ENCODE data around the gene LEUTX. TPM values are rescaled to one million over a fixed set of nuclear protein-coding genes. Genes with fewer than 3 reads are reported as not detected.
A peak's percentile ranks its signal among the peaks of the same experiment; 100 is the strongest.

The LEUTX gene
- total and polyA plus RNA-seq, 2 donors (not counting 1 experiment from before 2014, with no cell fraction given): not detected

DNA sequence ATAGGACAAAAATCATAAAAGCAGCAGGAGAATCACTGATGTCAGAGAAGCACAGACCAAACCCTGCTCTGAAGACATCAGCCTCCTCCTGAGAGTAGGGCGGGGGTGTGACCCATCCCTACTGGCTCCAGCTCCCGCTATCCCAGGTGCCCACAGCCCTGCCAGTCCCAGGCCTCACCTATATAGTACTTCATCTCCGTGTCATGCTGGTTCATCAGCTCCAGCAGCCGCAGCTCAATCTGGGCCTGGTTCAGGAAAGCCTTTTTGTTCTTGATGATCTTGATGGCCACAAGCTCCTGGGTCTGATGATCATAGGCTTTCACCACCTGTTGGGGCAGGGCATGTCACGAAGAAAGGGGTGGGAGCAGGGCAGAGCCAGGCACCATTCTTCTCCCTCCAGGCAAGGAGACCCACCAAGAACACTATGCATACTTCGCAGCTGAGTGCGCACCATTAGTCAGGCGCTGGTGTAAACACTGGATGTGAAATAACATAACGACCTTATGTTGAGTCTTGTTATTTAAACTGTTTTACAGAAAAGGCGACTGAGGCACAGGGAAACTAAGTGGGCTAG lies 51.1 kb downstream of the LEUTX start:
- H3K4me3 Mint-ChIP-seq: no peak overlapping the region
- Histone ChIP-seq H3K4me1 (ENCODE audit: control insufficient read depth in 2 of 2, insufficient read depth in 2 of 2, low read length in 2 of 2) (peaks cover 19 to 42% of the 10 kb centered on the region in 2 donors), H4K20me1 (ENCODE audit: control insufficient read depth, insufficient read depth, low read length, poor library complexity, severe bottlenecking) (peaks cover 38% of the 10 kb centered on the region), H3K27me3 (replicated peaks in 1 of 4; ENCODE audit: control extremely low read depth in 1 of 4, control insufficient read depth in 3 of 4, insufficient read depth in 4 of 4, low read length in 3 of 4) (no peaks in the 10 kb centered on the region), H3K9me3 (ENCODE audit: control extremely low read depth in 1 of 3, control insufficient read depth in 2 of 3, insufficient read depth in 1 of 3, low read length in 2 of 3) (no peaks in the 10 kb centered on the region), H3K36me3 (replicated peaks in 1 of 2; ENCODE audit: control extremely low read depth in 1 of 2, control insufficient read depth in 1 of 2, extremely low read depth in 1 of 2, insufficient read depth in 2 of 2, low read length in 1 of 2) (peaks cover 0 to 62% of the 10 kb centered on the region in 2 experiments), H3K4me2 (replicated peaks; ENCODE audit: low read depth, low read length, poor library complexity, severe bottlenecking) (no peak overlapping the region), H3K4me3 (ENCODE audit: control extremely low read depth in 1 of 5, extremely low read depth in 1 of 5, insufficient read depth in 1 of 5, low read depth in 2 of 5, low read length in 4 of 5) (no peak overlapping the region), H2AFZ (ENCODE audit: insufficient read depth, low read depth, low read length, poor library complexity, severe bottlenecking) (no peak overlapping the region), H3K79me2 (ENCODE audit: control insufficient read depth, insufficient read depth, low read length) (peaks cover 36% of the 10 kb centered on the region), H3K27ac (ENCODE audit: low read length in 2 of 2) (no peak overlapping the region), H3K9ac (ENCODE audit: low read length) (no peak overlapping the region)
- ATAC-seq (ENCODE audit: low read depth) (no peak), DNase-seq (no peak)
- peak overlapping the region; percentile 26 for H3K27ac Mint-ChIP-seq
- peaks cover 37% of the 10 kb centered on the region for H3K4me1 Mint-ChIP-seq
- intact Hi-C loops (cut with micrococcal nuclease): loop anchor here (5.0 to 10.0 kb wide), 2 partner anchors 385 to 748 kb away; partner anchors contain the start of genes SHKBP1 and SUPT5H
- POLR2A ChIA-PET: interaction anchor here (0.7 kb wide), 1 partner anchor 479 kb away, joined by 5 read pairs; no protein-coding TSS in a partner anchor
- WGBS (ENCODE audit: insufficient coverage): 97% methylated on average over 6 of the region's 10 CpGs
- TF ChIP-seq, protein P1, sequence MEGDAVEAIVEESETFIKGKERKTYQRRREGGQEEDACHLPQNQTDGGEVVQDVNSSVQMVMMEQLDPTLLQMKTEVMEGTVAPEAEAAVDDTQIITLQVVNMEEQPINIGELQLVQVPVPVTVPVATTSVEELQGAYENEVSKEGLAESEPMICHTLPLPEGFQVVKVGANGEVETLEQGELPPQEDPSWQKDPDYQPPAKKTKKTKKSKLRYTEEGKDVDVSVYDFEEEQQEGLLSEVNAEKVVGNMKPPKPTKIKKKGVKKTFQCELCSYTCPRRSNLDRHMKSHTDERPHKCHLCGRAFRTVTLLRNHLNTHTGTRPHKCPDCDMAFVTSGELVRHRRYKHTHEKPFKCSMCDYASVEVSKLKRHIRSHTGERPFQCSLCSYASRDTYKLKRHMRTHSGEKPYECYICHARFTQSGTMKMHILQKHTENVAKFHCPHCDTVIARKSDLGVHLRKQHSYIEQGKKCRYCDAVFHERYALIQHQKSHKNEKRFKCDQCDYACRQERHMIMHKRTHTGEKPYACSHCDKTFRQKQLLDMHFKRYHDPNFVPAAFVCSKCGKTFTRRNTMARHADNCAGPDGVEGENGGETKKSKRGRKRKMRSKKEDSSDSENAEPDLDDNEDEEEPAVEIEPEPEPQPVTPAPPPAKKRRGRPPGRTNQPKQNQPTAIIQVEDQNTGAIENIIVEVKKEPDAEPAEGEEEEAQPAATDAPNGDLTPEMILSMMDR (IDR thresholded peaks at IDR 0.05): no peak
- TF ChIP-seq EZH2 (IDR thresholded peaks at IDR 0.05; ENCODE audit: borderline replicate concordance, insufficient read depth, low read depth, low read length, poor library complexity, severe bottlenecking): no peak
- no peaks in the 10 kb centered on the region for H3K9me3 Mint-ChIP-seq (ENCODE audit: insufficient read depth)
- no peaks in the 10 kb centered on the region for H3K27me3 Mint-ChIP-seq
- CTCF ChIA-PET: interaction anchor here (2.2 to 3.8 kb wide), 2 partner anchors 14 to 37 kb away, joined by 5 to 23 read pairs; no protein-coding TSS in a partner anchor

DNA sequence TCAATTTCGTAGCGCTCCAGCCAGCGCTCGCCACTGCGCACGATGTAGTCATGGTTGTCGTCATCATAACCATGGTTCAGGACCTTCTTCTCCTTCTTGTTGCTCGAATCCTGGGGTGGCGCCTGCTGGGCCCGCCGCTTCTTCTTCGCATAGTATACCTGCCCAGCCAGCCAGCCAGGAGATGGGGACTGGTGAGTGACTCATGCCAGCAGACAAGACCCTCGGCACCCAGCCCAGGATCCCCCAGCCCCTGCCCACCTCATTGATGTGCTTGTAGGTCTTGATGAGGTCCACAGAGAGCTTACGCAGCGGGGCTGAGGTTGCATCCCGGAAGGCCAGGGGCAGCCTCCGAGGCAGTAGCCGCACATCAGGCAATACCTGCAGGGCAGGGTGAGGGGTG lies 51.8 kb downstream of the LEUTX start:
- intact Hi-C loops (cut with micrococcal nuclease): loop anchor here (5.0 to 10.0 kb wide), 2 partner anchors 386 to 747 kb away; partner anchors contain the start of genes SHKBP1 and SUPT5H
- H3K79me2 ChIP-seq (ENCODE audit: control insufficient read depth, insufficient read depth, low read length): peaks cover 36% of the 10 kb centered on the region

More for the DNA sequence above, 51.8 kb downstream of the LEUTX start:
- H2AFZ ChIP-seq (ENCODE audit: insufficient read depth, low read depth, low read length, poor library complexity, severe bottlenecking): no peak overlapping the region
- H3K27me3 ChIP-seq (replicated peaks in 1 of 4; ENCODE audit: control extremely low read depth in 1 of 4, control insufficient read depth in 3 of 4, insufficient read depth in 4 of 4, low read length in 3 of 4): no peaks in the 10 kb centered on the region
- Mint-ChIP-seq H3K4me3 (no peak overlapping the region), H3K4me1 (peaks cover 37% of the 10 kb centered on the region), H3K9me3 (ENCODE audit: insufficient read depth) (no peaks in the 10 kb centered on the region), H3K27ac (no peak overlapping the region), H3K27me3 (no peaks in the 10 kb centered on the region)
- H3K4me1 ChIP-seq (ENCODE audit: control insufficient read depth in 2 of 2, insufficient read depth in 2 of 2, low read length in 2 of 2): peaks cover 16 to 37% of the 10 kb centered on the region in 2 donors
- no peak overlapping the region for H3K27ac ChIP-seq (ENCODE audit: low read length in 2 of 2)
- ChIA-PET POLR2A (no interaction called here), CTCF (interaction anchor here (2.2 to 3.8 kb wide), 2 partner anchors 14 to 38 kb away, joined by 5 to 23 read pairs; no protein-coding TSS in a partner anchor)
- ATAC-seq (ENCODE audit: low read depth) (no peak), DNase-seq (no peak)
- 98% methylated on average over 13 of the region's 18 CpGs for WGBS (ENCODE audit: insufficient coverage)
- H3K4me3 ChIP-seq (ENCODE audit: control extremely low read depth in 1 of 5, extremely low read depth in 1 of 5, insufficient read depth in 1 of 5, low read depth in 2 of 5, low read length in 4 of 5): no peak overlapping the region
- H3K36me3 ChIP-seq (replicated peaks in 1 of 2; ENCODE audit: control extremely low read depth in 1 of 2, control insufficient read depth in 1 of 2, extremely low read depth in 1 of 2, insufficient read depth in 2 of 2, low read length in 1 of 2): peaks cover 0 to 66% of the 10 kb centered on the region in 2 experiments
- no peaks in the 10 kb centered on the region for H3K9me3 ChIP-seq (ENCODE audit: control extremely low read depth in 1 of 3, control insufficient read depth in 2 of 3, insufficient read depth in 1 of 3, low read length in 2 of 3)
- no peak overlapping the region for H3K9ac ChIP-seq (ENCODE audit: low read length)
- TF ChIP-seq EZH2 (IDR thresholded peaks at IDR 0.05; ENCODE audit: borderline replicate concordance, insufficient read depth, low read depth, low read length, poor library complexity, severe bottlenecking): no peak
- TF ChIP-seq, protein P1 (IDR thresholded peaks at IDR 0.05): no peak
- peaks cover 32% of the 10 kb centered on the region for H4K20me1 ChIP-seq (ENCODE audit: control insufficient read depth, insufficient read depth, low read length, poor library complexity, severe bottlenecking)
- H3K4me2 ChIP-seq (replicated peaks; ENCODE audit: low read depth, low read length, poor library complexity, severe bottlenecking): no peak overlapping the region

Data from B cell (primary cell).